ENCODE measurements around the gene EDC3. TPM values are rescaled to one million over a fixed set of nuclear protein-coding genes. Genes with fewer than 3 reads are reported as not detected.

Gene EDC3
- total RNA-seq, 2 experiments from 2014 or later = 34.9 to 41.1 TPM

DNA sequence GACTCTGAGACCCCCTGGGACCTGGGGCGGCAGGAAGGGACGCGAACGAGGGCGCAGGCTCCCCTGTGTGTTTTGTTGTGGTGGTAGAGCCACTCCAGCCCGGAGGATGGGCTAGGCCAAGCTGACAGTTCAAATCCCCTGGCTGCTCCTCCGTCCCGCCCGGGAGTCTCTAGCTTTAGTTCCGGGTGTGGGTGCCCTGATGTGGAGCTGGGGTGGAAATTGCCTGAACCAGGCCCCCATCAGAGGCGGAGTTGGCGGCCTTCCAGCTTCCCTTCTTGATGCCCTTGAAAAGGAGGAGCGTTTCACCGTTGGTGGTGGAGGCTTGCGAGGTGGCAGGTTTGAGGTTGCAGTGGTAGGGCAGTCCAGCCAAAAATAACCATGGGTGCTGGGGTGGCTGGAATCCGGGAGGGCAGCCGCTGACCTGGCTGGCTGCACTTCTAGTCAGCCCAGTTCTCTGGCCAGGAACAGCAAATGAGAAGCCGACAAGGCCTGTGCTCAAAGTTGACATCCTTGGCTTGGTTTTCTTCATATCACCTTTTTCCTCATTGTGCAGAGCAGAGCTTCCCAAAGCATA lies 79.4 kb downstream of the EDC3 start:
- peaks cover 27% of the 10 kb centered on the region for H3K36me3 Mint-ChIP-seq (ENCODE audit: low read depth)
- POLR2A ChIA-PET = interaction anchor here (1.2 kb wide), 1 partner anchor 172 kb away, joined by 3 read pairs; no protein-coding TSS in a partner anchor
- peak; percentile 74 for DNase-seq
- no peaks in the 10 kb centered on the region for H3K27me3 Mint-ChIP-seq
- no peaks in the 10 kb centered on the region for H3K9me3 Mint-ChIP-seq
- peak overlapping the region; percentile 96 for H3K27ac Mint-ChIP-seq
- H3K4me1 Mint-ChIP-seq = peaks cover 59% of the 10 kb centered on the region
- H3K4me3 Mint-ChIP-seq = peak overlapping the region; percentile 85
- CTCF ChIA-PET = interaction anchor here (0.6 to 15.1 kb wide), 9 partner anchors 12 to 254 kb away, joined by 3 to 144 read pairs (median 5); no protein-coding TSS in a partner anchor

GRCh38 chr15:74615508-74616365 lies 80.1 kb downstream of the EDC3 start, which contains the start of gene CLK3:
CLK3 (plus strand) TSS chr15:74615836; CDS start chr15:74619197, 3,361 bp downstream.
- ChIA-PET POLR2A (interaction anchor here (0.7 to 1.2 kb wide), 2 partner anchors 75 to 172 kb away, joined by 3 to 4 read pairs; partner anchors contain the start of gene ARID3B), CTCF (interaction anchor here (0.5 to 15.1 kb wide), 7 partner anchors 11 to 533 kb away, joined by 3 to 144 read pairs (median 7); no protein-coding TSS in a partner anchor)
- Mint-ChIP-seq H3K27me3 (no peaks in the 10 kb centered on the region), H3K4me3 (peak within 1 kb of the TSS; percentile 85), H3K36me3 (ENCODE audit: low read depth) (peaks cover 22% of the 10 kb centered on the region), H3K4me1 (peaks cover 52% of the 10 kb centered on the region), H3K27ac (peak within 1 kb of the TSS; percentile 96), H3K9me3 (no peaks in the 10 kb centered on the region)
- peak; percentile 95 for DNase-seq

DNA sequence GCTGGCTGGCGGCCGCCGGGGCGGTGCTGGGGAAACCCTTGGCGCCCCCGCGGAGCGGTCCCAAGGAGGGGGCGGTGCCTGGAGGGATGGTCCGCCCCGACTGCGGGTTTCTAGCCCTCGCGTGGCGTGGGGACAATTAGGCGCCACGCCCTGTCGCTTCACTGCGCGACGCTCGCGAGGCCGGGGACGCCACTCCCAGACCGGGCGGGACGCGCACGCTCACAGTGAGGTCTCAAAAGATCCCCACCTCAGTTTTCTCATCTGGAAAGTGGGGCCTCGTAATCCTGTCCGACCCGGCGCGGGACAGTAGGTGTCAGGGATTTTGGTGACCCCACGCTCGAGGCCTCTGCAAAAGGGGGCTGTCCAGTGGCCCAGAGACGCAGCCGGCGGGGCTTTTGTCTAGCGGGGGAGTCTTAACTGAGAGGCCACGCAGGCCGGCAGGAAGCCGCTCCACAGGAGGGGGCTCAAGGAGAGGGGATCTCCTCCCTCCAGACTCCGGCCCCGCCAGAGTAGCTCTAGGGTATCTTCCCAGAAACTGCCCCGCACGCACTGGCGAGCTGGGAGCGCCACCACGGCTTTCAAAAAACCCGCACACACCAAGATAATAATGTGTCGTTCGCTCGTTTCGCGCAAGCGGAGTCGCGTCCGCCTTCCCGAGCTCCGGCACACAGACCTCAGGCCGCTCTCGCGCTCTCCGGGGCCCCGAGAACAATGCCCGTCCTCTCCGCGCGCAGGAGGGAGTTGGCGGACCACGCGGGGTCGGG lies 80.9 kb downstream of the EDC3 start:
- Mint-ChIP-seq H3K27ac (peak overlapping the region; percentile 96), H3K4me3 (peak overlapping the region; percentile 85), H3K27me3 (no peaks in the 10 kb centered on the region), H3K36me3 (ENCODE audit: low read depth) (peaks cover 18% of the 10 kb centered on the region), H3K4me1 (peaks cover 46% of the 10 kb centered on the region), H3K9me3 (no peaks in the 10 kb centered on the region)
- CTCF ChIA-PET = interaction anchor here (0.5 to 15.1 kb wide), 4 partner anchors 10 to 534 kb away, joined by 3 to 144 read pairs (median 14); no protein-coding TSS in a partner anchor
- POLR2A ChIA-PET = interaction anchor here (0.7 to 1.2 kb wide), 2 partner anchors 74 to 173 kb away, joined by 3 to 4 read pairs; partner anchors contain the start of gene ARID3B
- DNase-seq = peak; percentile 89

DNA sequence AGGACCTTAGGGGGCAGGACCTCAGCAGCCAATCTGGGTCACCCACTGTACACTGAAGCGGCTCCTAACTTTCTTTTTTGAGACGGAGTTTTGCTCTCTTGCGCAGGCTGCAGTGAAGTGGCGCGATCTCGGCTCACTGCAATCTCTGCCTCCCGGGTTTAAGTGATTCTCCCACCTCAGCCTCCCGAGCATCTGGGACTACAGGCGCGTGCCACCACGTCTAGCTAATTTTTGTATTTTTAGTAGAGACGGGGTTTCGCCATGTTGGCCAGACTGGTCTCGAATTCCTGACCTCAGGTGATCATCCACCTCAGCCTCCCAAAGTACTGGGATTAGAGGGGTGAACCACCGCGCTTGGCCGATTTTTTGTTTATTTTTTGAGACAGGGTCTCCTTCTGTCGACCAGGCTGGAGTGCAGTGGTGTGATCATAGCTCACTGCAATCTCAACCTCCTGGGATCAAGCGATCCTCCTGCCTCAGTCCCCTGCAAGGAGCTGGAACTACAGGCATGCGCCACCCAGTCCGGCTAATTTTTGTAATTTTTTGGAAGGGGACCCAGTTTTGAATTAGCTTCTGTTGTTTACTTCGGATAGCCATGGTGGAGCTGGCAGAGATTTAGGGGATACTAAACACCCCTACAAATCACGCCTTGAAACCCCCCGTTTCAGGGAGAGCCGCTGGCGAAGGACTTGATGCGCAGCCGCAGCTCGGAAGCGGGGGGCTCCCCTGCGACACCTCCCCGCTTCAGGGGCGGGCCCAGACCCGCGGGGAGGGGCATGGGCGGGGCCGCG lies 81.7 kb downstream of the EDC3 start:
- peaks cover 14% of the 10 kb centered on the region for H3K36me3 Mint-ChIP-seq (ENCODE audit: low read depth)
- CTCF ChIA-PET = interaction anchor here (0.8 to 15.1 kb wide), 6 partner anchors 10 to 240 kb away, joined by 3 to 144 read pairs (median 6); partner anchors contain the start of gene ARID3B
- POLR2A ChIA-PET = interaction anchor here (1.1 kb wide), 1 partner anchor 73 kb away, joined by 3 read pairs; the partner anchor contains the start of gene ARID3B
- H3K4me3 Mint-ChIP-seq = peak overlapping the region; percentile 85
- no peaks in the 10 kb centered on the region for H3K9me3 Mint-ChIP-seq
- no peaks in the 10 kb centered on the region for H3K27me3 Mint-ChIP-seq
- peaks cover 41% of the 10 kb centered on the region for H3K4me1 Mint-ChIP-seq
- H3K27ac Mint-ChIP-seq = peak overlapping the region; percentile 46
- no peak for DNase-seq

DNA sequence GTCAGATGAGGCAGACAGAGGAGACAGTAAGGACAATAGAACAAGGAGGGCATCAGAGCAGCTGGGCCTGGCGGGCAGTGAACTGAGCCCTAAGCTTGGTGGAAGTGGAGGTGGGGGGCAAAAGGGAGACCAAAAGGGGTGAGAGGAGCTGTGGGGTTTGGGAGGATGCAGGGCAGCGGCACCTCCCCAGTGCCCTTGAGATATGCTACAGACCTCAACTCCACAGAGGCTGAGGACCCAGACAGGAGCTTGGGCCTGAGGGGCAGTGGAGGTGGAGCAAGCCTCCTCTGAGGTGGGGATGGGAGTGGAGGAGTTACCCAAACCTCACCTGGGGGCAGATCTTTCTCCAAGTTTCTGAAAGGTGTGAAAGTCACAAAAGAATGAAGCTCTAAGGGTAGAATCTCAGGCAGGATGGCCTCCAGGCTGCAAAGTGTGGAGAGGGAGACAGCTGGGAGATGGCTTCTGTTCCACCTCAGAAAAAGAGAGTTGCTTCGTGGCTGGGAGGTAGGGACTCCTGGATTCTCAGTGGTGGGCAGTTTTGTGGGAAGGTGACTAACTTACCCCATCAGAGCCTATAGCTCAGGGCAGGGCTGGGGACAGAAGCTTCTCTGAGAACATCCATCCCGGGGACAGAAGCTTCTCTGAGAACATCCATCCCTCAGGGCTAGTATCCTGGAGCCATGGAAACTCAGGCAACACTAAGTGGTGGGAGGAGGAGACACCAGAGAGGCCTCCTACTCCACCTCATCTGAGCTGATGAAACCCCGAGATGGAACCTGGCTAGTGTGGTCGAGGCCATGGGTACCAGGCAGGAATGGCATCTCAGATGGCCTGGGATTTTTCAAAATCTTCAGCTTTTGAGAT lies 82.5 kb downstream of the EDC3 start:
- peak overlapping the region; percentile 71 for H3K27ac Mint-ChIP-seq
- peak overlapping the region; percentile 85 for H3K4me3 Mint-ChIP-seq

DNA sequence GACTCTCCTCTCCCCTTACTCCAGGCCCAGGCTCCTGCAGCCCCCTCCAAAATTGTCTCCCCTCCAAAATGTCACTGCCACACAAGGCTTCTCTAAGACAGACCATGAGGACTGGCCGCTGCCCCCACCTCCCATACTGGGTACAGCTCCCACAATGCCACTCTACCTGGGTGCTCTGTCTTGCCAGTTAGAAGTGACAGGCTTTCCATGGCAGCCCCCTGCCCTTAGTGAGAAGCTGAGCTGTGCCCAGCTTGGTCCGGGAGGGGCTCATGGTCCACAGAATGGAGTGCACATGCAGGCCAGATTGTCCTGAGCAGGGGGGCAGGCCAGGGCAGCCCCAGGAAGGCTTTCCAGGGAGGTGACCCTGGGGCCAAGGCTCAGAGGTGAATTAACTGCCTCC lies 83.1 kb downstream of the EDC3 start:
- no peak overlapping the region for H3K27ac Mint-ChIP-seq
- H3K27me3 Mint-ChIP-seq = no peaks in the 10 kb centered on the region
- no peaks in the 10 kb centered on the region for H3K9me3 Mint-ChIP-seq
- H3K36me3 Mint-ChIP-seq (ENCODE audit: low read depth) = peaks cover 11% of the 10 kb centered on the region
- H3K4me1 Mint-ChIP-seq = peaks cover 27% of the 10 kb centered on the region
- ChIA-PET CTCF (interaction anchor here (0.8 to 15.1 kb wide), 6 partner anchors 8 to 230 kb away, joined by 3 to 144 read pairs (median 4); no protein-coding TSS in a partner anchor), POLR2A (no interaction called here)
- H3K4me3 Mint-ChIP-seq = peak overlapping the region; percentile 85
- DNase-seq = no peak

More for the DNA sequence above, 82.5 kb downstream of the EDC3 start:
- Mint-ChIP-seq H3K36me3 (ENCODE audit: low read depth) (peaks cover 14% of the 10 kb centered on the region), H3K4me1 (peaks cover 33% of the 10 kb centered on the region), H3K9me3 (no peaks in the 10 kb centered on the region), H3K27me3 (no peaks in the 10 kb centered on the region)
- no peak for DNase-seq
- ChIA-PET CTCF (interaction anchor here (0.6 to 15.1 kb wide), 10 partner anchors 9 to 239 kb away, joined by 3 to 144 read pairs (median 4); partner anchors contain the start of gene ARID3B), POLR2A (interaction anchor here (1.1 kb wide), 1 partner anchor 72 kb away, joined by 3 read pairs; the partner anchor contains the start of gene ARID3B)

DNA sequence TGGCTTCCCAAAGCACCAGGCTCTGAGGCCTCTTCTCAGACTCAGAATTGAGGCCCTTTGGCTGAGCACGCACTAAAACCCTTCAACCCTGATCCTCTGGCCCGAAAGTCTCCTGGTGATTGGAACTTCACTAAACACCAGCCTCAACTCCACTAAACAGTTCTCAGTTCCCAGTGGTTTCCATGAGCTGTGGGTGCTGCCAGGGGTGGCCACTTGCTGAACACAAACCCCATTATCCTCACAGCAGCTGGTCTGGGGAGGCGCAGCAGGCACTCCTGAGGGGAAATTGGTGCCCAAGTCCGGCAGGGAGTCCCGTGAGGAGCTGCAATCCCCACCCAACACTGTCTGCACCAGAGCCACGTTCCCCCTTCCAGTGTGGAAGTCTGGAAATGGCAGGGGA lies 84.0 kb downstream of the EDC3 start:
- CTCF ChIA-PET = interaction anchor here (0.8 to 15.1 kb wide), 3 partner anchors 9 to 176 kb away, joined by 3 to 144 read pairs (median 6); no protein-coding TSS in a partner anchor
- Mint-ChIP-seq H3K9me3 (no peaks in the 10 kb centered on the region), H3K36me3 (ENCODE audit: low read depth) (peaks cover 6% of the 10 kb centered on the region), H3K4me1 (peaks cover 18% of the 10 kb centered on the region), H3K4me3 (no peak overlapping the region), H3K27me3 (no peaks in the 10 kb centered on the region), H3K27ac (no peak overlapping the region)
- POLR2A ChIA-PET = no interaction called here
- DNase-seq = no peak

GRCh38 chr15:74611341-74611740 lies 84.5 kb downstream of the EDC3 start:
- ChIA-PET POLR2A (no interaction called here), CTCF (interaction anchor here (1.5 to 15.1 kb wide), 2 partner anchors 13 to 21 kb away, joined by 7 to 144 read pairs; no protein-coding TSS in a partner anchor)
- Mint-ChIP-seq H3K4me3 (no peak overlapping the region), H3K27ac (no peak overlapping the region), H3K4me1 (peaks cover 13% of the 10 kb centered on the region), H3K27me3 (no peaks in the 10 kb centered on the region), H3K9me3 (no peaks in the 10 kb centered on the region), H3K36me3 (ENCODE audit: low read depth) (peaks cover 2% of the 10 kb centered on the region)
- DNase-seq = no peak

GRCh38 chr15:74610302-74610951 lies 85.4 kb downstream of the EDC3 start:
- DNase-seq = no peak
- H3K36me3 Mint-ChIP-seq (ENCODE audit: low read depth) = no peaks in the 10 kb centered on the region
- no peak overlapping the region for H3K27ac Mint-ChIP-seq
- no peaks in the 10 kb centered on the region for H3K27me3 Mint-ChIP-seq
- CTCF ChIA-PET = interaction anchor here (0.6 to 15.1 kb wide), 3 partner anchors 12 to 45 kb away, joined by 3 to 144 read pairs (median 7); no protein-coding TSS in a partner anchor
- no peaks in the 10 kb centered on the region for H3K9me3 Mint-ChIP-seq
- POLR2A ChIA-PET = no interaction called here
- H3K4me1 Mint-ChIP-seq = peaks cover 13% of the 10 kb centered on the region
- H3K4me3 Mint-ChIP-seq = no peak overlapping the region

GRCh38 chr15:74609938-74610301 lies 85.9 kb downstream of the EDC3 start:
- H3K4me1 Mint-ChIP-seq = peaks cover 13% of the 10 kb centered on the region
- H3K27me3 Mint-ChIP-seq = no peaks in the 10 kb centered on the region
- no peak for DNase-seq
- no peak overlapping the region for H3K4me3 Mint-ChIP-seq
- H3K27ac Mint-ChIP-seq = no peak overlapping the region
- no peaks in the 10 kb centered on the region for H3K36me3 Mint-ChIP-seq (ENCODE audit: low read depth)
- no peaks in the 10 kb centered on the region for H3K9me3 Mint-ChIP-seq
- POLR2A ChIA-PET = no interaction called here
- CTCF ChIA-PET = interaction anchor here (1.5 to 15.1 kb wide), 2 partner anchors 12 to 23 kb away, joined by 7 to 144 read pairs; no protein-coding TSS in a partner anchor

Measured in activated CD4-positive, alpha-beta T cell treated with anti-CD3 and anti-CD28 coated beads, Interleukin-2, amount 10 ng/mL, durations not matched to agents 7 days and 5 days (primary cell).